ENCODE results near the gene KIF4A. TPM values are rescaled to one million over a fixed set of nuclear protein-coding genes. Genes with fewer than 3 reads are reported as not detected.

Gene KIF4A
- total and polyA plus RNA-seq, 4 donors = 0.33 to 2.4 (median 0.64) TPM

DNA sequence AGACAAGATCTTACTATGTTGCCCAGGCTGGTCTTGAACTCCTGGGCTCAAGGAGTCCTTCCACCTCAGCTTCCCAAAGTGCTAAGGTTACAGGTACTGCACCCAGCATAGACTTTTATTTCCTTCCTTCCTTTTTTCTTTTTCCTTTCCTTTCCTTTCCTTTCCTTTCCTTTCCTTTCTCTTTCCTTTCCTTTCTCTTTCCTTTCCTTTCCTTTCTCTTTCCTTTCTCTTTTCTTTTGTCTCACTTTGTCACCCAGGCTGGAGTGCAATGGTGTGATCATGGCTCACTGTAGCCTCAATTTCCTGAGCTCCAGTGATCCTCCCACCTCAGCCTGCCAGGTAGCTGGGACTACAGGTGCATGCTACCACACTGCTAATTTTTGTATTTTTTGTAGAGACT lies 174.1 kb downstream of the KIF4A start:
- no peaks in the 10 kb centered on the region for H3K4me1 ChIP-seq (ENCODE audit: control insufficient read depth in 5 of 5, insufficient read depth in 5 of 5, low read length in 5 of 5)
- H3K27ac ChIP-seq (ENCODE audit: low read depth in 1 of 2, low read length in 1 of 2) = no peak overlapping the region
- DNase-seq (no peak), ATAC-seq (ENCODE audit: insufficient read depth, low FRiP score) (no peak)
- no peak overlapping the region for H3K4me3 ChIP-seq
- no peaks in the 10 kb centered on the region for H3K27me3 ChIP-seq (ENCODE audit: control insufficient read depth in 3 of 3, insufficient read depth in 3 of 3, low read length in 2 of 3)
- H3K9ac ChIP-seq (ENCODE audit: insufficient read depth in 1 of 2, low read length in 2 of 2) = no peak overlapping the region
- TF ChIP-seq, protein P1, sequence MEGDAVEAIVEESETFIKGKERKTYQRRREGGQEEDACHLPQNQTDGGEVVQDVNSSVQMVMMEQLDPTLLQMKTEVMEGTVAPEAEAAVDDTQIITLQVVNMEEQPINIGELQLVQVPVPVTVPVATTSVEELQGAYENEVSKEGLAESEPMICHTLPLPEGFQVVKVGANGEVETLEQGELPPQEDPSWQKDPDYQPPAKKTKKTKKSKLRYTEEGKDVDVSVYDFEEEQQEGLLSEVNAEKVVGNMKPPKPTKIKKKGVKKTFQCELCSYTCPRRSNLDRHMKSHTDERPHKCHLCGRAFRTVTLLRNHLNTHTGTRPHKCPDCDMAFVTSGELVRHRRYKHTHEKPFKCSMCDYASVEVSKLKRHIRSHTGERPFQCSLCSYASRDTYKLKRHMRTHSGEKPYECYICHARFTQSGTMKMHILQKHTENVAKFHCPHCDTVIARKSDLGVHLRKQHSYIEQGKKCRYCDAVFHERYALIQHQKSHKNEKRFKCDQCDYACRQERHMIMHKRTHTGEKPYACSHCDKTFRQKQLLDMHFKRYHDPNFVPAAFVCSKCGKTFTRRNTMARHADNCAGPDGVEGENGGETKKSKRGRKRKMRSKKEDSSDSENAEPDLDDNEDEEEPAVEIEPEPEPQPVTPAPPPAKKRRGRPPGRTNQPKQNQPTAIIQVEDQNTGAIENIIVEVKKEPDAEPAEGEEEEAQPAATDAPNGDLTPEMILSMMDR (IDR thresholded peaks at IDR 0.05; ENCODE audit: control extremely low read depth, extremely low read depth) = no peak
- no peaks in the 10 kb centered on the region for H3K9me3 ChIP-seq (ENCODE audit: control insufficient read depth in 4 of 4, insufficient read depth in 3 of 4, low read length in 3 of 4)
- peaks cover 0 to 3% (median 0%) of the 10 kb centered on the region in 4 donors for H3K36me3 ChIP-seq (ENCODE audit: control insufficient read depth in 4 of 4, insufficient read depth in 4 of 4, low read length in 4 of 4)

DNA sequence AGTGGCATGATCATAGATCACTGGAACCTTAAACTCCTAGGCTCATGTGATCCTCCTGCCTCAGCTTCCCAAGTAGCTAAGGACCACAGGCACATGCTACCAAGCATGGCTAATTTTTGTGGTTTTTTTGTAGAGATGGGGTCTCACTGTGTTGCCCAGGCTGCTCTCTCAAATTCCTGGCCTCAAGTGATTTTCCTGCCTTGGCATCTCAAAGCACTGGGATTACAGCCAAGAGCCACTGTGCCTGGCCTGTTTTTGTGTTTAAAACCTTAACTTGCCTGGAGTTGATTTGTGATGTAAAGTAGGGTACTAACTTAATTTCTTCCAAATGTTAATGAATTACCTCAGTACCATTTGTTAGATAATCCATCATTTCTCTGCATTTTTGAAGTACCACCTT lies 177.1 kb downstream of the KIF4A start:
- Histone ChIP-seq H3K36me3 (ENCODE audit: control insufficient read depth in 4 of 4, insufficient read depth in 4 of 4, low read length in 4 of 4) (peaks cover 0 to 3% (median 0%) of the 10 kb centered on the region in 4 donors), H3K9me3 (ENCODE audit: control insufficient read depth in 4 of 4, insufficient read depth in 3 of 4, low read length in 3 of 4) (no peaks in the 10 kb centered on the region), H3K4me1 (ENCODE audit: control insufficient read depth in 5 of 5, insufficient read depth in 5 of 5, low read length in 5 of 5) (no peaks in the 10 kb centered on the region), H3K27ac (ENCODE audit: low read depth in 1 of 2, low read length in 1 of 2) (no peak overlapping the region), H3K27me3 (ENCODE audit: control insufficient read depth in 3 of 3, insufficient read depth in 3 of 3, low read length in 2 of 3) (no peaks in the 10 kb centered on the region), H3K9ac (ENCODE audit: insufficient read depth in 1 of 2, low read length in 2 of 2) (no peak overlapping the region), H3K4me3 (no peak overlapping the region)
- ATAC-seq (ENCODE audit: insufficient read depth, low FRiP score) (no peak), DNase-seq (no peak)
- TF ChIP-seq, protein P1 (IDR thresholded peaks at IDR 0.05; ENCODE audit: control extremely low read depth, extremely low read depth) = no peak

DNA sequence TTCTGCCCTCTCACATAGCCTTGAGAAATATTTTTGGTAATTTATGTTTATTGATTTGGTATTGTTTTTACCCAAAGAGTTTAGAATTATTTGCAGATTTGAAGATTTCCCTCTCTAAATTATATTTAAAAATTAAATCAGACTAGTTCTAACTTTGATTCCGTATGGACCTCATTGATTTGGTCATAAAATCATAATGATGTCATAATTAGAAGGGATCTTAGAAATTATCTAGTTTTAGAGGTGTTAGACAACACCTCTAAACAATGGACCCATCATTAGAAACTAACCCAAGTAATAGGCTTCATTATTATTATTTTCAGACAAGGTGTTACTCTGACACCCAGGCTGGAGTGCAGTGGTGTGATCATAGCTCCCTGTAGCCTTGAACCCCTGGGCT lies 178.8 kb downstream of the KIF4A start:
- Histone ChIP-seq H3K27me3 (ENCODE audit: control insufficient read depth in 3 of 3, insufficient read depth in 3 of 3, low read length in 2 of 3) (no peaks in the 10 kb centered on the region), H3K36me3 (ENCODE audit: control insufficient read depth in 4 of 4, insufficient read depth in 4 of 4, low read length in 4 of 4) (no peaks in the 10 kb centered on the region), H3K4me1 (ENCODE audit: control insufficient read depth in 5 of 5, insufficient read depth in 5 of 5, low read length in 5 of 5) (no peaks in the 10 kb centered on the region), H3K9ac (ENCODE audit: insufficient read depth in 1 of 2, low read length in 2 of 2) (no peak overlapping the region), H3K27ac (ENCODE audit: low read depth in 1 of 2, low read length in 1 of 2) (no peak overlapping the region), H3K4me3 (no peak overlapping the region), H3K9me3 (ENCODE audit: control insufficient read depth in 4 of 4, insufficient read depth in 3 of 4, low read length in 3 of 4) (no peaks in the 10 kb centered on the region)
- no peak for ATAC-seq (ENCODE audit: insufficient read depth, low FRiP score)
- DNase-seq = no peak
- TF ChIP-seq, protein P1 (IDR thresholded peaks at IDR 0.05; ENCODE audit: control extremely low read depth, extremely low read depth) = no peak
- 76 to 96% methylated on average over 1 of the region's 1 CpG for WGBS, 2 donors

Small RNA genes within 50 kb of the gene (small RNA-seq; reads per million reads assigned to genes)
- gene RNA5SP507 (ENCODE audit: low replicate concordance) (not detected), gene RNU4-81P (ENCODE audit: low replicate concordance) (not detected), gene RNY4P23 (ENCODE audit: low replicate concordance) (2.0 reads per million, percentile 90 among the genes with 10 or more reads in this experiment)

Other genes with a start within 250 kb of the KIF4A start
- not detected for gene AWAT2, start 240.2 kb upstream of the KIF4A start, total RNA-seq
- gene AWAT2, start 240.2 kb upstream of the KIF4A start, polyA plus RNA-seq = under 1 TPM in 1 of 2 donors, not detected in 1; 0.07 TPM
- gene OTUD6A, start 227.6 kb upstream of the KIF4A start, total RNA-seq = not detected
- gene OTUD6A, start 227.6 kb upstream of the KIF4A start, polyA plus RNA-seq = not detected
- 10 to 100 TPM; 35.5 to 69.1 TPM for gene IGBP1, start 156.7 kb upstream of the KIF4A start, total RNA-seq
- 10 to 100 TPM; 38.1 to 38.5 TPM for gene IGBP1, start 156.7 kb upstream of the KIF4A start, polyA plus RNA-seq
- not detected for gene DGAT2L6, start 112.6 kb upstream of the KIF4A start, total RNA-seq
- not detected for gene DGAT2L6, start 112.6 kb upstream of the KIF4A start, polyA plus RNA-seq
- gene AWAT1, start 55.4 kb upstream of the KIF4A start, total RNA-seq = not detected
- gene AWAT1, start 55.4 kb upstream of the KIF4A start, polyA plus RNA-seq = not detected
- gene P2RY4, start 29.9 kb upstream of the KIF4A start, total RNA-seq = 1 to 10 TPM in 1 of 2 donors, under 1 TPM in 1; 0.37 to 1.3 TPM
- under 1 TPM; 0.06 to 0.08 TPM for gene P2RY4, start 29.9 kb upstream of the KIF4A start, polyA plus RNA-seq
- not detected for gene ARR3, start 21.8 kb upstream of the KIF4A start, total RNA-seq
- gene ARR3, start 21.8 kb upstream of the KIF4A start, polyA plus RNA-seq = not detected
- gene RAB41, start 7.9 kb upstream of the KIF4A start, total RNA-seq = not detected
- not detected for gene RAB41, start 7.9 kb upstream of the KIF4A start, polyA plus RNA-seq
- gene PDZD11, start 177 bp upstream of the KIF4A start, total RNA-seq = 10 to 100 TPM; 25.6 to 26.3 TPM
- gene PDZD11, start 177 bp upstream of the KIF4A start, polyA plus RNA-seq = 10 to 100 TPM; 29.8 to 55.9 TPM
- not detected for gene GDPD2, start 133.2 kb downstream of the KIF4A start, total RNA-seq
- not detected for gene GDPD2, start 133.2 kb downstream of the KIF4A start, polyA plus RNA-seq
- 10 to 100 TPM; 26.7 to 31.5 TPM for gene DLG3, start 154.7 kb downstream of the KIF4A start, total RNA-seq
- 10 to 100 TPM in 1 of 2 donors, 1 to 10 TPM in 1; 9.3 to 10.5 TPM for gene DLG3, start 154.7 kb downstream of the KIF4A start, polyA plus RNA-seq

Measured in lung (tissue), 13 donors.